Heart right ventricle (tissue), 16 donors: ENCODE results near the gene SMIM24. TPM values are rescaled to one million over a fixed set of nuclear protein-coding genes. Genes with fewer than 3 reads are reported as not detected.

Experiments used
- ATAC-seq, 8 donors: fragments of 200-7000 bp; cut with Tn5 transposase; one replicate each; pipeline ENCODE4 v1.9.1; 2020; ENCODE audit warnings: mild to moderate bottlenecking in 8 of 8, moderate library complexity in 8 of 8, moderate number of reproducible peaks in 1 of 8
- DNase-seq, 2 donors: peaks; one replicate each; pipeline ENCODE4 v3.0.0-alpha.2; 2020
- H3K27ac ChIP-seq, 10 donors: fragments of 200-600 bp; sonication (generic) in 2 of 10; one replicate each; pipeline versions ENCODE4 v1.5.0 to v1.8.0; 2020 to 2022; ENCODE audit warnings: mild to moderate bottlenecking in 3 of 10
- H3K27me3 ChIP-seq, 7 donors: fragments of 200-600 bp; one replicate each; pipeline ENCODE4 v1.8.0; 2021 to 2022; ENCODE audit warnings: mild to moderate bottlenecking in 2 of 7
- H3K36me3 ChIP-seq, 9 donors: fragments of 200-600 bp; sonication (generic) in 1 of 9; one replicate each; pipeline versions ENCODE4 v1.5.0 to v1.8.0; 2020 to 2022; ENCODE audit warnings: mild to moderate bottlenecking in 2 of 9
- H3K4me1 ChIP-seq, 9 donors: fragments of 200-600 bp; sonication (generic) in 1 of 9; one replicate each; pipeline versions ENCODE4 v1.5.0 to v1.8.0; 2020 to 2022; ENCODE audit warnings: mild to moderate bottlenecking in 4 of 9
- H3K4me3 ChIP-seq, 10 donors: fragments of 200-600 bp; sonication (generic) in 2 of 10; one replicate each; pipeline versions ENCODE4 v1.5.0 to v1.8.0; 2020 to 2022; ENCODE audit warnings: mild to moderate bottlenecking in 7 of 10, moderate library complexity in 2 of 10
- H3K9me3 ChIP-seq, 11 donors: fragments of 200-600 bp in 10 of 11; sonication (generic) in 2 of 11; one replicate each; pipeline versions ENCODE4 v1.5.0 to v1.8.0; 2013 to 2022; ENCODE audit warnings: mild to moderate bottlenecking in 2 of 11, control low read depth in 1 of 11, moderate library complexity in 1 of 11
- WGBS, 2 donors: extraction: QIAGEN DNeasy Blood & Tissue Kit; methylation state at CpG; one replicate each; pipeline ENCODE4 v1.1.7; 2013; ENCODE audit warnings: inconsistent platforms in 1 of 2; 5-methylcytosine and 5-hydroxymethylcytosine counted together
- intact Hi-C, 10 donors: fragments of 100-400 bp; cut with DNase I; formaldehyde crosslinking; loops; one replicate each; pipeline versions ENCODE4 v1.11.1 to v1.14.2; 2022
- polyA plus RNA-seq, 2 donors: library from polyadenylated mRNA; stranded (reverse); fragments of 200-250 nt; gene quantifications; one replicate each; pipeline ENCODE4 v1.2.3, GENCODE V29; 2013
- total RNA-seq, 10 donors: library from RNA; stranded (reverse); fragmentation: NEBNext Ultra II Directional in 3 of 10; extraction: Animal tissue kit (Norgen Biotek cat#: 25700) in 3 of 10; gene quantifications; one replicate each; pipeline versions ENCODE4 v1.2.1 to v1.2.4, GENCODE V29; 2021 to 2023
- TF ChIP-seq, protein P1 (sequence below), 9 donors: fragments of 200-600 bp; sonication (generic) in 2 of 9; IDR thresholded peaks; one replicate each; pipeline versions ENCODE4 v1.5.0 to v1.8.0; 2021 to 2022; ENCODE audit warnings: antibody characterized with exemption in 9 of 9, mild to moderate bottlenecking in 5 of 9, moderate library complexity in 1 of 9
- donor health status: Arrhythmogenic right ventricular cardiomyopathy.
- donor health status: ischemic (EF 13 %, LVEDD 7.1; RV severe dilation, severe dysfunction).
- donor health status: healthy with polysubstance abuse.
- donor health status: DM: no; HTN: yes; CAD: no.
- donor health status: DM: no; HTN: no; CAD: no.
- donor health status: ischemic (EF 25% LVEDD 6.9; RV normal size, moderate dysfunction).
- donor health status: ischemic (EF 25% LVEDD 5.7; RV mildly dilated, moderate dysfunction).
- donor health status: healthy.
- donor health status: DM: yes; HTN: yes; CAD: no.
- donor health status: Ischemic cardiomyopathy.
- donor health status: ischemic (EF 35%, LVEDD 5.7; RV mildly dilated, moderate dysfunction).
- donor health status: nonischemic (EF 11% LVEDD 7.7; RV severe dilation, severe dysfunction).
- donor health status: DM: yes; HTN: yes; CAD: no.
- donor health status: PGD.
- donor health status: ischemic (EF 29% LVEDD 5.4; RV normal size, mild dysfunction).
- donor health status: nonischemic (EF 23%, LVEDD 6.1; RV moderate dilation, normal function).

SMIM24 gene
- total and polyA plus RNA-seq, 12 donors = not detected

GRCh38 chr19:3482507-3483225 lies 2.3 kb upstream of the SMIM24 start:
- DNase-seq (no peak), ATAC-seq (peak in 1 of 8 donors; percentile 15)
- H3K36me3 ChIP-seq = no peaks in the 10 kb centered on the region
- peaks cover 15 to 63% (median 46%) of the 10 kb centered on the region in 7 donors for H3K27me3 ChIP-seq
- H3K27ac ChIP-seq = no peak overlapping the region
- WGBS, 2 donors = 57 to 59% methylated on average over 46 to 49 of the region's 49 CpGs
- H3K9me3 ChIP-seq = no peaks in the 10 kb centered on the region
- no peak overlapping the region for H3K4me3 ChIP-seq
- TF ChIP-seq, protein P1, sequence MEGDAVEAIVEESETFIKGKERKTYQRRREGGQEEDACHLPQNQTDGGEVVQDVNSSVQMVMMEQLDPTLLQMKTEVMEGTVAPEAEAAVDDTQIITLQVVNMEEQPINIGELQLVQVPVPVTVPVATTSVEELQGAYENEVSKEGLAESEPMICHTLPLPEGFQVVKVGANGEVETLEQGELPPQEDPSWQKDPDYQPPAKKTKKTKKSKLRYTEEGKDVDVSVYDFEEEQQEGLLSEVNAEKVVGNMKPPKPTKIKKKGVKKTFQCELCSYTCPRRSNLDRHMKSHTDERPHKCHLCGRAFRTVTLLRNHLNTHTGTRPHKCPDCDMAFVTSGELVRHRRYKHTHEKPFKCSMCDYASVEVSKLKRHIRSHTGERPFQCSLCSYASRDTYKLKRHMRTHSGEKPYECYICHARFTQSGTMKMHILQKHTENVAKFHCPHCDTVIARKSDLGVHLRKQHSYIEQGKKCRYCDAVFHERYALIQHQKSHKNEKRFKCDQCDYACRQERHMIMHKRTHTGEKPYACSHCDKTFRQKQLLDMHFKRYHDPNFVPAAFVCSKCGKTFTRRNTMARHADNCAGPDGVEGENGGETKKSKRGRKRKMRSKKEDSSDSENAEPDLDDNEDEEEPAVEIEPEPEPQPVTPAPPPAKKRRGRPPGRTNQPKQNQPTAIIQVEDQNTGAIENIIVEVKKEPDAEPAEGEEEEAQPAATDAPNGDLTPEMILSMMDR (IDR thresholded peaks at IDR 0.05) = no peak
- H3K4me1 ChIP-seq = peaks cover 0 to 3% (median 0%) of the 10 kb centered on the region in 9 donors
- intact Hi-C loops = no loop called here

DNA sequence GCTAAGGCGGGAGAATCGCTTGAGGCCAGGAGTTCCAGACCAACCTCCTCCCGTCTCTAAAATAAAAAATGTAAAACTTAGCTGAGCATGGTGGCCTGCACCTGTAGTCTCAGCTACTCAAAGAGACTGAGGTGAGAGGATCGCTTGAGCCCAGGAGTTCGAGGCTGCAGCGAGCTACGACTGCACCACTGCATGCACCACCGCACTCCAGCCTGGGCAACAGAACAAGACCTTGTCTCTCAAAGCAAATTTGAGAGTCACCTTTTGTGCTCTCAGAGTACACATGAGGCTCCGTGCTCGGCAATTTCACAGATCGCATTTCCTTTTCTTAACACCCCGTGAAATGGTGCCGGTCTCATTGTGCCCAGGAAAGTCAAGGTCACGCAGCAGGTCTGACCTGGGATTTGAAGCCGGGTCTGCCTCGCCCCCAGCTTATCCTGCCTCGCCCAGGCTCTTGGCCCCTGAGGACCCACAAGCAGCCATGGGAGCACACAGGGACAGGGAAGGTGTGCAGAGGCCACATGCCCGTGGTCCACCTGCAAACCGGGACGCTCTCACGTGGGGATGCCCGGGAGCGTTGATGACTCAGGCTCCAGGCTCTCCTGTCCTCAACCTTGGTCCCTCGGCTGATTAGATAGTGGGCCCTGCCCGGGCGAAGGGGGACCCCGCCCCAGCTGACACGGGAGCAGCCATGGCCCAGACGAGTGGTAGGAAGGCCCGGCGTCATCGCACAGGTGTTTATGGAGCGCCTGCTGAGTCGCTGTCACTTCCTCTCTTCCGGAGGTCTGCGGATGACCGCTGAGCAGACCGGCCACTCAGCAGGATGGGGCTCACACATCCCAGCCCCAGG lies 1.1 kb upstream of the SMIM24 start:
- Histone ChIP-seq H3K27me3 (peaks cover 15 to 63% (median 46%) of the 10 kb centered on the region in 7 donors), H3K27ac (no peak overlapping the region), H3K4me1 (peaks cover 0 to 3% (median 0%) of the 10 kb centered on the region in 9 donors), H3K9me3 (no peaks in the 10 kb centered on the region), H3K36me3 (no peaks in the 10 kb centered on the region), H3K4me3 (no peak overlapping the region)
- TF ChIP-seq, protein P1 (IDR thresholded peaks at IDR 0.05) = no peak
- intact Hi-C loops = no loop called here
- DNase-seq (no peak), ATAC-seq (no peak)
- WGBS, 2 donors = 42 to 43% methylated on average over 38 of the region's 38 CpGs

- TF ChIP-seq, protein P1 (IDR thresholded peaks at IDR 0.05) = no peak
- intact Hi-C loops = loop anchor here in 2 of 10 donors (5.0 kb wide), 2 partner anchors 158 to 173 kb away; no protein-coding TSS in a partner anchor
These were observed 500 bp downstream of the SMIM24 start for GRCh38 chr19:3479834-3480215.

DNA sequence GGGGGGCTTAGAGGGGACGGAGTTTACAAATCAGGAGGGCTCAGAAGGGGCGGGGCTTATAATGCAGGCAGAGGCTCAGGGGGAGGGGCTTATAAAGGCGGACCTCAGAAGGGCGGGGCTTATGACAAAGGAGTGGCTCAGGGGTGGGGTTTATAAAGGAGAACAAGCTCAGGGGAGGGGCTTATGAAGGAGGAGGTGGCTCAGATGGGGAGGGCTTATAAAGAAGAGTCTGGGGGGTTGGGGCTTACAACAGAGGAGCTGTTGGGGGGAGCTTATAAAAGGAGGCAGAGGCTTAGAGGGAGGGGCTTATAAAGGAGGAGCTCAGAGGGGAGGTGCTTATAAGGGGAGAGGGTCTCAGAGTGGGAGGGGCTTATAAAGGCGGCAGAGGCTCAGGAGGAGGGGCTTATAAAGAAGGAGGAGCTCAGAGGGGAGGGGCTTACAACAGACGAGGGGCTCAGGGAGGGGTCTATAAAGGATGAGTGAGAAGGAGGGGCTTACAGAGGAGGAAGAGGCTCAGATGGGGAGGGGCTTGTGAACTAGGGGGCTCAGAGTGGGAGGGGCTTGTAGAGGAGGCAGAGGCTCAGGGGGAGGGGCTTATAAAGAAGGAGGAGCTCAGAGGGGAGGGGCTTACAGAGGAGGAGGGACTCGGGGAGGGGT lies 1.0 kb downstream of the SMIM24 start:
- no peak for DNase-seq
- intact Hi-C loops = loop anchor here in 2 of 10 donors (5.0 kb wide), 2 partner anchors 157 to 172 kb away; no protein-coding TSS in a partner anchor

More at GRCh38 chr19:3479834-3480215, 500 bp downstream of the SMIM24 start:
- Histone ChIP-seq H3K27me3 (peaks cover 15 to 54% (median 46%) of the 10 kb centered on the region in 7 donors), H3K4me3 (no peak overlapping the region), H3K4me1 (peaks cover 0 to 3% (median 0%) of the 10 kb centered on the region in 9 donors), H3K27ac (no peak overlapping the region), H3K9me3 (no peaks in the 10 kb centered on the region), H3K36me3 (no peaks in the 10 kb centered on the region)
- ATAC-seq (no peak), DNase-seq (no peak)
- WGBS, 2 donors = 41 to 43% methylated on average over 9 of the region's 9 CpGs

More for the DNA sequence above, 1.0 kb downstream of the SMIM24 start:
- H3K27ac ChIP-seq = no peak overlapping the region
- H3K36me3 ChIP-seq = no peaks in the 10 kb centered on the region
- ATAC-seq = no peak
- H3K27me3 ChIP-seq = peaks cover 15 to 50% (median 42%) of the 10 kb centered on the region in 7 donors
- H3K4me3 ChIP-seq = no peak overlapping the region
- 38 to 50% methylated on average over 7 of the region's 7 CpGs for WGBS, 2 donors
- TF ChIP-seq, protein P1 (IDR thresholded peaks at IDR 0.05) = no peak
- H3K9me3 ChIP-seq = no peaks in the 10 kb centered on the region
- H3K4me1 ChIP-seq = peaks cover 0 to 3% (median 0%) of the 10 kb centered on the region in 9 donors
